ENCODE data around the gene PALLD.

PALLD gene

GRCh38 chr4:168593399-168593798 is 96.5 kb downstream of the PALLD start:
- no peak for TF ChIP-seq CTCF (conservative IDR thresholded peaks at IDR 0.05)
- no peak overlapping the region for H3K27ac ChIP-seq

GRCh38 chr4:168594121-168594520 is 97.3 kb downstream of the PALLD start:
- no peak overlapping the region for H3K27ac ChIP-seq
- no peak for TF ChIP-seq CTCF (conservative IDR thresholded peaks at IDR 0.05)

- H3K27ac ChIP-seq: no peak overlapping the region
- TF ChIP-seq CTCF (conservative IDR thresholded peaks at IDR 0.05): no peak
These were observed 101.3 kb downstream of the PALLD start for GRCh38 chr4:168598191-168598590.

- no peak overlapping the region for H3K27ac ChIP-seq
- TF ChIP-seq CTCF (conservative IDR thresholded peaks at IDR 0.05): no peak
These were observed 104.1 kb downstream of the PALLD start for GRCh38 chr4:168600796-168601583.

GRCh38 chr4:168601899-168602298 is 105.0 kb downstream of the PALLD start:
- no peak for TF ChIP-seq CTCF (conservative IDR thresholded peaks at IDR 0.05)
- H3K27ac ChIP-seq: no peak overlapping the region

GRCh38 chr4:168604496-168605373 is 107.9 kb downstream of the PALLD start:
- no peak overlapping the region for H3K27ac ChIP-seq
- no peak for TF ChIP-seq CTCF (conservative IDR thresholded peaks at IDR 0.05)

- no peak for TF ChIP-seq CTCF (conservative IDR thresholded peaks at IDR 0.05)
- H3K27ac ChIP-seq: no peak overlapping the region
These were observed 108.6 kb downstream of the PALLD start for GRCh38 chr4:168605411-168605810.
